ENCODE data around the gene NBPF15.
"Not testable (repeated sequence)": the region's sequence is repeated elsewhere in the genome, so short reads cannot be mapped to it uniquely, and the experiment has no call there.

Gene NBPF15

GRCh38 chr1:144461136-144461759 is at the start of gene NBPF15:
NBPF15 (minus strand) TSS chr1:144461669; CDS start chr1:144440003, 21,666 bp downstream.
- DNase-seq: peak in 52 of 58 donors; percentile 0 to 71 (median 24)

DNA sequence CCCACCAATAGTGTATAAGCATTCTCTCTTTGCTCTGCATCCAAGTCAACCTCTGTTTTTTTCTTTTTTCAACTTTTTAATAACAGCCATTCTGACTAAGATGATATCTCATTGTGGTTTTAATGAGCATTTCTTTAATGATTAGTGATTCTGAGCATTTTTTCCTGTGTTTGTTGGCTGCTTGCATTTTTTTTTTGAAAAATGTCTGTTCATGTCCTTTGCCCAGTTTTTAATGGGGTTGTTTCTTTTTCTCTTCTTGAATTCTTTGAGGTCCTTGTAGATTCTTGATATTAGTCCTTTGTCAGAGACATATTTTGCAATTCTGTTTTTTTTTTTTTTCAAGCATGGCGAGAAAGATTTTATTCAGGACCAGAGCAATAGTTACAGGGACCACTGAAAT is 35.0 kb upstream of the NBPF15 start:
- not testable (repeated sequence) for DNase-seq

- not testable (repeated sequence) for DNase-seq
Measured at GRCh38 chr1:144494130-144494529, 32.7 kb upstream of the NBPF15 start.

GRCh38 chr1:144490394-144490793 is 28.9 kb upstream of the NBPF15 start:
- DNase-seq: not testable (repeated sequence)

DNA sequence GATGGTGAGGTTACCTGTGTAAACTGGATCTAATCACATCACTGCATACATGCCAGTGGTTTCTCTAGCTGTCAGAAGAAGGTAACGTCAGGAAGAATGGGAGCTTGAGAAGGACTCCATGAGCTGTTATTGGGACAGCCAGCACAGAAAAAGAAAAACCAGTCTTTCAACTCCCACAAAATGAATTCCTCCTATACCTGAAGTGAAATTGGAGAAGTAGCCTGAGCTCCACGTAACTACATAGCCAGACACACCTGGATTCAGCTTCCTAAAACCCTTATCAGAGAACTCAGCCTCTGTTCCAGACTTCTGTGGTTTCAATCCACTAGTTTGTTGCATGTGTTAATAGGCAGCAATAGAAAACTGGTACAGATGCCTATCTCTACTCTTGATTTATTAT is 25.5 kb upstream of the NBPF15 start:
- DNase-seq: not testable (repeated sequence)

GRCh38 chr1:144485048-144485993 is 23.9 kb upstream of the NBPF15 start:
- DNase-seq: not testable (repeated sequence)

DNA sequence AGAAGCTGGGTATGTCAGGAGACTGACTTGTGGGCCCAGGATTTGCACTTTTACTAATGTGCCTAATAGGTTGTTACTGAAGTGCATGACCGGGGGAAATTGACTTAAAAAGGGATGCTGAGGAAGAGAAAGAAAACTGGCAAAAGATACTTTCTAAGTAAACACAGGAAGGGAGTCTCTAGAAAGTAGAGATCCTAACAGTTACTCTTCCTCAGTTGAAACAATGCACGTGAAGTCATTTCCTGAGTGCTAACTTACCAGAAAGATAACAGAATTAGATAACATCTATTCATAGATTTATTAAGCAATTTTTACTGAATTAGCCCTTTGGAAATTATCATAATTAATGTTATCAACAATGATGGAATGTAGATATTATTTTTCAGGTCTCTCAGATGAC is 12.4 kb upstream of the NBPF15 start:
- not testable (repeated sequence) for DNase-seq

DNA sequence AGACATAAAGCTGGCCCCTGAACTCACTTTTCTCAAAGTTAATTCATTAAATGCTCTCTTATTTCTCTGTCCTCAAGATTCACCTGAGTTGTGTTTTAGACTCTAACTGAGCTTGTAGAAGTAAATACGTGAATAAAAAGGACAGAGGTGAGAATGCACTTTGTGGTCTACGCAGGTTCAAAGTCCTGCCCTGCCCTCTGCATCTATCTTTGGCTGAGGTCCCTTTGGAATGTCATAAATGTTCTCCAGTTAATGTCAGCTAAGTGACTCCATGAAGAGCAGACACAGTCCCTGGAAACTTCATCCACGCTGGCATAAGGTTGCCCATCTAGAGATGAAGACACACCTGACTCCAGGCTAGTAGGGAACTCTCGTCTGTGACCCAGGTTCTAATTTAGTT is 10.0 kb upstream of the NBPF15 start:
- not testable (repeated sequence) for DNase-seq

DNA sequence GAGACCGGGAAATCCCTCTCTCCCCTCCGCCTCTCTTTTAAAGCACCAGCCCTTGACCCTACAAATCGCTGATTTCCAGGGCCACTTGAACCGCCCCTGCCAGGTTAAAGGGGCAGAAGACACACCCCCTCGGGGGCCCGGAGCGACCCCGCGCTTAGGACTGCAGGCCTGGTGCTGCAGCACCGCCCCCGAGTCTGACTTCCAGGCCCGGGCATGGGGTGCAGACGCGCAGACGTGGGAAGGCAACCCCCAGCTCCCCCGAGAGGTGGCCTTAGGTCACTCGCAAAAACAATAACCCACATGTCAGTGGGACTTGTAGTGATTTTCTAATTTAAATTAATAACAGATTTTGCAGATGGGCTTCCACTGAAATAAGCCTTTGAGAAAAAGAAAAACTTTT is 309 bp upstream of the NBPF15 start:
- DNase-seq: not testable (repeated sequence)

GRCh38 chr1:144460686-144461085 is 783 bp downstream of the NBPF15 start:
- not testable (repeated sequence) for DNase-seq

- not testable (repeated sequence) for DNase-seq
Measured at GRCh38 chr1:144442402-144442801, 19.1 kb downstream of the NBPF15 start.

DNA sequence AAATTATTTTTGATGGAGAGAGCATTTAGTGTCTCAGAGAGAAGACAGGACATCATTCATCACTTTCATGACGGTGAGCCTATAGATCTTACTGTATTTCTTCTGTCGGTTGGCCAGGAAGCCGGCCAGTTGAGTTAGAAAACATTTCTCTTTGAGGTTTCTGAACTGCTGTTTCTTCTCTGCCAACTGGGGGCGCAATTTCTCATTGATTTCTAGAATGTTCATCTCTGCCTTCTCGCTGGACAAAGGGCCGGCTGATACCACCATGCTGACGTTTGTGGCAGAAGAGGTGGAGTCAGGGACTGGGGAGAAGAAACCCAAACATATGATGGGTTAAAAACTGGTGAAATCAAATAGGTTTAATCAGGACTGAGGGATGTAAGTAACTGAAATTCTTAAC is 21.7 kb downstream of the NBPF15 start:
- not testable (repeated sequence) for DNase-seq

GRCh38 chr1:144418891-144419694 is 42.4 kb downstream of the NBPF15 start:
- peak in 32 of 58 donors; percentile 0 to 63 (median 12) for DNase-seq

GRCh38 chr1:144413404-144414118 is 47.9 kb downstream of the NBPF15 start:
- DNase-seq: not testable (repeated sequence)

DNA sequence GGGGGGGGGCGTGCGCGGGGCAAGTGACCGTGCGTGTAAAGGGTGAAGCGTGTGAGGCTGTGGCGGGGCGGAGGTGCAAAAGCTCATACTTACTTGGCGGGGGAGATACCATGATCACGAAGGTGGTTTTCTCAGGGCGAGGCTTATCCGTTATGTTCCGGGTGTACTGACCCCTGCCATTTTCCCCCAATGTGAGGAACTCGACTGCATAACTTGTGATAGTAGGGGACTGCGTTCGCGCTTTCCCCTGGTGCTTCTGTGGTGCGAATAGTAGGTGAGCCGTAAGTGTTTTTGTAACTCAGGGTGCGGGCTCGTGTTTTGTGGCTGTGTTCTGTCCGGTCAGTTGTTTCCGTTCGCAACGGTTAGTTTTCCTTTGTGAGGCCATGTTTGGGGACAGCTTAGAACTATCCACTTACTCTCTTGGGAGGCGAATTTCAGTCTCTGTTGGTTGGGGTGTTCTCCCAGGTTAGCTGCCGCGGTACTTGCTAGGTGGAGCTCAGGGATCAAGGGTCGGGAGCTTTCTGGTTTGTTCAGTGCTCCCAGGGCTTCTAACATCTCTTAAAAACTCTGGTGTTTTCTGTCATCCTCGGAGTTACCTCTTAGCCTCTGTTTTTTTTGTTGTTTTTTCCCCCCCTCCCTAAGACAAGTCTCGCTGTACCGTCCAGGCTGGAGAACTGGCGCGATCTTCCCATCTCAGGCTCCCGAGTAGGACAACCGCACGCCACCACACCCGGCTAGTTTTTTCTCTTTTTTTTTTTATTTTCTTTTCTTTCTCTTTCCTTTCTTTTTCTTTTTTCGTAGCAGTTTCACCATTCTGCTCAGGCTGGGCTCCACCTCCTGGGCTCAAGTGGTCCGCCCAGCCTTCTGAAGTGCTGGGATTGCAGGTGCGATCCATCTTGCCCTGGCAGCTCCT is 48.7 kb downstream of the NBPF15 start:
- DNase-seq: peak in 51 of 58 donors; percentile 11 to 85 (median 59)

- peak in 44 of 58 donors; percentile 11 to 84 (median 48) for DNase-seq
Measured at GRCh38 chr1:144412068-144412471, 49.4 kb downstream of the NBPF15 start.

GRCh38 chr1:144402807-144403206 is 58.7 kb downstream of the NBPF15 start:
- not testable (repeated sequence) for DNase-seq

DNA sequence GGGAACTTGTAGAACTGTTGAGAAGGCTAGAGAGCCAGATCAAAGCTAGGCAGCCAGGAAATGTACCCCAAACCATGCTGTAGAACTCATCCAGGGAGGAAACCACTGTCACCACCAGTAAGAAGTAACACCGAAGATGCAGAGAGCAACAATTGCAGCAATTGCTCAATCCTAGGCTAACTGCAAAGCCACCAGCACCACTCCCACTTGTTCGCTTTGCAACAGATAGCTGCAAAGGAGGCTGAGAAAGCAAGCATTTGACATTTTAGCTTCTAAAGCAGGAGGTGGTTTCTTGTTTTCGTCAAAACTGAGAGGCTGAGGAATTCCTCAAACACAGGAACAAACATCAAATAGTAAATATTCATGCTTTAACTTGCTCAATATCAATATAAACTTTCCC is 89.8 kb downstream of the NBPF15 start:
- not testable (repeated sequence) for DNase-seq
